GM15510 (cell line): Measurements from ENCODE around the gene C18orf63.

Experiments used
- POLR2A ChIP-seq: IDR thresholded peaks from 3 replicates; pipeline ENCODE4 v1.6.1; 2011; ENCODE audit warnings: borderline replicate concordance; ENCODE audit not compliant: insufficient read length; ENCODE audit errors: extremely low read depth

Gene C18orf63

GRCh38 chr18:74396171-74397169, 80.8 kb downstream of the C18orf63 start:
- no peak for TF ChIP-seq POLR2A

DNA sequence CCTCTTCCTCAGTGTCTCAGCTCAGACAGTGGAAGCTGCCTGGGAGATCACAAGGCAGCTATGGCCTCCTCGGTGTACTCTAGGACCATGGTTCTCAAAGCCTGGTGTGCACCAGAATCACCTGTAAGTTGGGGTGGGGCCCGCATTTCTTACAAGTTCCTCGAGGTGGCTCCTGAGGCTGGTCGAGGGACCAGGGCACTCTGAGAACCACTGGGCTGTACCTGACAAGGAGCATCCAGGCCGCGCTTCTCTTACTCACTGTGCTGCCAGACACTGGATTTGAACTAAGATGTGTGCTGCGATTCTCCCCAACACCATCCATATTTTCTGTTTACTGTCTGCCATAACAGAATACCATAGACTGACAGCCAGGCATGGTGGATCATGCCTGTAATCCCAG, 81.9 kb downstream of the C18orf63 start:
- TF ChIP-seq POLR2A: no peak

DNA sequence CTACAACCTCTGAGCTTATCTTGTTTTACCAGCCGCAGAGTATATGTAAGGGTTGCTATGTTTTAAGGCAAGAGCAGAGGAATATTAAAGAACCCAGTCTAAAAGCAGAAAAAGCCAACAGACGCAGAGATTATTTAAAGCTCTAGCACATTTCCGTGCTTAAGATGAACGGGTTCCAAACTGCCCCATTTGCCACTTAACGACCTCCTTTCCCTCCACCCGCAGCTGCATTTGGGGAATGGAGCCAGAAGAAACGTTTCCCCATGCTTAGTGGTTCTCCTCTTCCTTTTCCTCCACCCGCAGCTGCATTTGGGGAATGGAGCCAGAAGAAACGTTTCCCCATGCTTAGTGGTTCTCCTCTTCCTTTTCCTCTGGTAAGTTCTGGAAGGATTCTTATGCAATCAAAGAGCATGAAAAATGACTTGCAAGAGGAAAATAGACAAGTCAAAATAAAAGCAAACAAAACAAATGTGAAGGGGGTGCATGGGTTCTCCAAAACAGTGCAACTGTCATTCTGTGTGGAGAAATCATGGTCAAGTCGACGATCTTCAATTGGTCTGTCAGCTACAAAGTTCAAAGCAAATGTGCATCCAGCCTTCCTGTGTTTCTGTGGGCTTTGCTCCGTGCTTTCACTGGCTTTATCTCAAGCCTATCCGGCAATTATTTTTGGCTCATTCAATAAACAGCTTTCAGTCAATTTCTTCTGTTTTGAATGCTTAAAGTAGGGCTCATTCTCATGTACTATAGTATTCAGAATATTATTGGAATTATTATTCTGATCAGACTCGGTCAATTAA, 83.7 kb downstream of the C18orf63 start:
- TF ChIP-seq POLR2A: no peak

DNA sequence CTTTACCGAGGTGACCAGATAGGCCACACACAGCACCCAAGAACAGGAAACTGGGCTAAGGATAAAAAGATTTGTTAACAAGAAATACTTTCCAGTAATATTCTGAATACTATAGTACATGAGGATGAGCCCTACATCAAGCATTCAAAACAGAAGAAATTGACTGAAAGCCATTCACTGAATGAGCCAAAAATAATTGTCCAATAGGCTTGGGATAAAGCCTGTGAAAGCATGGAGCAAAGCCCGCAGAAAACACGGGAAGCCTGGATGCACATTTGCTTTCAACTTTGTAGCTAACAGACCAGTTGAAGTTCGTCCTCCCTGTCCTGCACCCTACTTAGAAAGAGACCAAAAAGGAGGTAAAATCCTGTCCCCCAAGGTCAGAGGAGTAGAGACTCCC, 85.2 kb downstream of the C18orf63 start:
- no peak for TF ChIP-seq POLR2A

GRCh38 chr18:74402806-74403433, 87.3 kb downstream of the C18orf63 start:
- TF ChIP-seq POLR2A: no peak

GRCh38 chr18:74407888-74408287, 92.2 kb downstream of the C18orf63 start:
- TF ChIP-seq POLR2A: no peak
